Fibroblast of peridontal ligament (primary cell): ENCODE measurements around the gene STARD10.
"Not testable (repeated sequence)": the region's sequence is repeated elsewhere in the genome, so short reads cannot be mapped to it uniquely, and the experiment has no call there.

Experiments
- DNase-seq: peaks from one replicate; pipeline ENCODE4 v3.0.0-alpha.2; 2010; ENCODE audit errors: extremely low read depth

Gene STARD10

GRCh38 chr11:72807792-72808191 lies 13.9 kb upstream of the STARD10 start:
- no peak for DNase-seq

GRCh38 chr11:72807021-72807693 lies 13.3 kb upstream of the STARD10 start:
- DNase-seq, result peak; percentile 77

GRCh38 chr11:72806378-72806777 lies 12.5 kb upstream of the STARD10 start:
- not testable (repeated sequence) for DNase-seq

- no peak for DNase-seq
These were observed 11.4 kb upstream of the STARD10 start for GRCh38 chr11:72805216-72805615.

GRCh38 chr11:72802822-72803221 lies 9.0 kb upstream of the STARD10 start:
- DNase-seq, result no peak

GRCh38 chr11:72799441-72799840 lies 5.6 kb upstream of the STARD10 start:
- DNase-seq, result peak; percentile 32

- DNase-seq, result no peak
These were observed 4.5 kb upstream of the STARD10 start for GRCh38 chr11:72798361-72798760.

- no peak for DNase-seq
These were observed 797 bp downstream of the STARD10 start for GRCh38 chr11:72793076-72793424.

- DNase-seq, result no peak
These were observed 1.3 kb downstream of the STARD10 start for GRCh38 chr11:72792437-72793021.

GRCh38 chr11:72791228-72791627 lies 2.6 kb downstream of the STARD10 start:
- not testable (repeated sequence) for DNase-seq

- peak; percentile 55 for DNase-seq
These were observed 4.2 kb downstream of the STARD10 start for GRCh38 chr11:72789493-72790131.

- DNase-seq, result no peak
These were observed 5.6 kb downstream of the STARD10 start for GRCh38 chr11:72788241-72788640.

GRCh38 chr11:72787216-72788104 lies 6.4 kb downstream of the STARD10 start:
- no peak for DNase-seq

- no peak for DNase-seq
These were observed 7.3 kb downstream of the STARD10 start for GRCh38 chr11:72786305-72787215.

- DNase-seq, result no peak
These were observed 9.2 kb downstream of the STARD10 start for GRCh38 chr11:72784662-72785061.

- no peak for DNase-seq
These were observed 10.5 kb downstream of the STARD10 start for GRCh38 chr11:72783144-72783905.

- DNase-seq, result no peak
These were observed 11.5 kb downstream of the STARD10 start for GRCh38 chr11:72782081-72782920.

- DNase-seq, result no peak
These were observed 12.3 kb downstream of the STARD10 start for GRCh38 chr11:72781313-72782080.

GRCh38 chr11:72781063-72781312 lies 12.9 kb downstream of the STARD10 start:
- DNase-seq, result no peak
